ENCODE measurements around the gene ZXDC.

The ZXDC gene

GRCh38 chr3:126446301-126446700 is 29.4 kb downstream of the ZXDC start:
- no peaks in the 10 kb centered on the region for H3K27me3 ChIP-seq (ENCODE audit: control insufficient read depth, insufficient read depth, low read length)
- H3K9ac ChIP-seq (ENCODE audit: low read depth, low read length), result no peak overlapping the region
- H3K36me3 ChIP-seq (ENCODE audit: insufficient read depth, low read length), result peaks cover 27% of the 10 kb centered on the region
- H3K4me1 ChIP-seq (ENCODE audit: control insufficient read depth, insufficient read depth, low read length), result peaks cover 3% of the 10 kb centered on the region
- H3K9me3 ChIP-seq (replicated peaks; ENCODE audit: low read length), result no peaks in the 10 kb centered on the region
- no peak overlapping the region for H3K4me2 ChIP-seq (ENCODE audit: low read length)
- H3K4me3 ChIP-seq (ENCODE audit: low read length), result no peak overlapping the region

- Histone ChIP-seq H3K36me3 (ENCODE audit: insufficient read depth, low read length) (peaks cover 21% of the 10 kb centered on the region), H3K4me1 (ENCODE audit: control insufficient read depth, insufficient read depth, low read length) (peaks cover 3% of the 10 kb centered on the region), H3K4me3 (ENCODE audit: low read length) (no peak overlapping the region), H3K4me2 (ENCODE audit: low read length) (no peak overlapping the region), H3K27me3 (ENCODE audit: control insufficient read depth, insufficient read depth, low read length) (no peaks in the 10 kb centered on the region), H3K9ac (ENCODE audit: low read depth, low read length) (no peak overlapping the region), H3K9me3 (replicated peaks; ENCODE audit: low read length) (no peaks in the 10 kb centered on the region)
Measured at GRCh38 chr3:126445506-126445905, 30.2 kb downstream of the ZXDC start.

GRCh38 chr3:126442856-126443242 is 32.8 kb downstream of the ZXDC start:
- Histone ChIP-seq H3K9me3 (replicated peaks; ENCODE audit: low read length) (no peaks in the 10 kb centered on the region), H3K9ac (ENCODE audit: low read depth, low read length) (no peak overlapping the region), H3K4me1 (ENCODE audit: control insufficient read depth, insufficient read depth, low read length) (peaks cover 3% of the 10 kb centered on the region), H3K27me3 (ENCODE audit: control insufficient read depth, insufficient read depth, low read length) (no peaks in the 10 kb centered on the region), H3K4me3 (ENCODE audit: low read length) (no peak overlapping the region), H3K36me3 (ENCODE audit: insufficient read depth, low read length) (peaks cover 19% of the 10 kb centered on the region), H3K4me2 (ENCODE audit: low read length) (no peak overlapping the region)

GRCh38 chr3:126442094-126442855 is 33.4 kb downstream of the ZXDC start:
- Histone ChIP-seq H3K9me3 (replicated peaks; ENCODE audit: low read length) (no peaks in the 10 kb centered on the region), H3K4me2 (ENCODE audit: low read length) (no peak overlapping the region), H3K4me3 (ENCODE audit: low read length) (no peak overlapping the region), H3K36me3 (ENCODE audit: insufficient read depth, low read length) (peaks cover 22% of the 10 kb centered on the region), H3K9ac (ENCODE audit: low read depth, low read length) (no peak overlapping the region), H3K27me3 (ENCODE audit: control insufficient read depth, insufficient read depth, low read length) (no peaks in the 10 kb centered on the region), H3K4me1 (ENCODE audit: control insufficient read depth, insufficient read depth, low read length) (peaks cover 3% of the 10 kb centered on the region)

GRCh38 chr3:126441256-126441880 is 34.3 kb downstream of the ZXDC start:
- H3K27me3 ChIP-seq (ENCODE audit: control insufficient read depth, insufficient read depth, low read length), result no peaks in the 10 kb centered on the region
- H3K36me3 ChIP-seq (ENCODE audit: insufficient read depth, low read length), result peaks cover 28% of the 10 kb centered on the region
- no peak overlapping the region for H3K4me3 ChIP-seq (ENCODE audit: low read length)
- H3K9me3 ChIP-seq (replicated peaks; ENCODE audit: low read length), result no peaks in the 10 kb centered on the region
- H3K9ac ChIP-seq (ENCODE audit: low read depth, low read length), result no peak overlapping the region
- no peak overlapping the region for H3K4me2 ChIP-seq (ENCODE audit: low read length)
- H3K4me1 ChIP-seq (ENCODE audit: control insufficient read depth, insufficient read depth, low read length), result no peaks in the 10 kb centered on the region

GRCh38 chr3:126440709-126440995 is 35.0 kb downstream of the ZXDC start:
- Histone ChIP-seq H3K27me3 (ENCODE audit: control insufficient read depth, insufficient read depth, low read length) (no peaks in the 10 kb centered on the region), H3K36me3 (ENCODE audit: insufficient read depth, low read length) (peaks cover 33% of the 10 kb centered on the region), H3K4me1 (ENCODE audit: control insufficient read depth, insufficient read depth, low read length) (no peaks in the 10 kb centered on the region), H3K4me3 (ENCODE audit: low read length) (no peak overlapping the region), H3K4me2 (ENCODE audit: low read length) (no peak overlapping the region), H3K9ac (ENCODE audit: low read depth, low read length) (no peak overlapping the region), H3K9me3 (replicated peaks; ENCODE audit: low read length) (no peaks in the 10 kb centered on the region)

- no peaks in the 10 kb centered on the region for H3K27me3 ChIP-seq (ENCODE audit: control insufficient read depth, insufficient read depth, low read length)
- no peaks in the 10 kb centered on the region for H3K4me1 ChIP-seq (ENCODE audit: control insufficient read depth, insufficient read depth, low read length)
- H3K9ac ChIP-seq (ENCODE audit: low read depth, low read length), result no peak overlapping the region
- peaks cover 33% of the 10 kb centered on the region for H3K36me3 ChIP-seq (ENCODE audit: insufficient read depth, low read length)
- H3K4me3 ChIP-seq (ENCODE audit: low read length), result no peak overlapping the region
- H3K4me2 ChIP-seq (ENCODE audit: low read length), result no peak overlapping the region
- no peaks in the 10 kb centered on the region for H3K9me3 ChIP-seq (replicated peaks; ENCODE audit: low read length)
Measured at GRCh38 chr3:126439968-126440708, 35.6 kb downstream of the ZXDC start.

GRCh38 chr3:126439346-126439967 is 36.2 kb downstream of the ZXDC start:
- no peak overlapping the region for H3K4me2 ChIP-seq (ENCODE audit: low read length)
- H3K9me3 ChIP-seq (replicated peaks; ENCODE audit: low read length), result no peaks in the 10 kb centered on the region
- H3K36me3 ChIP-seq (ENCODE audit: insufficient read depth, low read length), result peaks cover 33% of the 10 kb centered on the region
- H3K4me3 ChIP-seq (ENCODE audit: low read length), result no peak overlapping the region
- no peak overlapping the region for H3K9ac ChIP-seq (ENCODE audit: low read depth, low read length)
- no peaks in the 10 kb centered on the region for H3K4me1 ChIP-seq (ENCODE audit: control insufficient read depth, insufficient read depth, low read length)
- H3K27me3 ChIP-seq (ENCODE audit: control insufficient read depth, insufficient read depth, low read length), result no peaks in the 10 kb centered on the region

GRCh38 chr3:126438746-126439145 is 36.9 kb downstream of the ZXDC start:
- no peak overlapping the region for H3K9ac ChIP-seq (ENCODE audit: low read depth, low read length)
- H3K4me3 ChIP-seq (ENCODE audit: low read length), result no peak overlapping the region
- H3K27me3 ChIP-seq (ENCODE audit: control insufficient read depth, insufficient read depth, low read length), result no peaks in the 10 kb centered on the region
- H3K4me2 ChIP-seq (ENCODE audit: low read length), result no peak overlapping the region
- H3K9me3 ChIP-seq (replicated peaks; ENCODE audit: low read length), result no peaks in the 10 kb centered on the region
- no peaks in the 10 kb centered on the region for H3K4me1 ChIP-seq (ENCODE audit: control insufficient read depth, insufficient read depth, low read length)
- H3K36me3 ChIP-seq (ENCODE audit: insufficient read depth, low read length), result peaks cover 33% of the 10 kb centered on the region

- Histone ChIP-seq H3K4me3 (ENCODE audit: low read length) (no peak overlapping the region), H3K4me1 (ENCODE audit: control insufficient read depth, insufficient read depth, low read length) (no peaks in the 10 kb centered on the region), H3K9ac (ENCODE audit: low read depth, low read length) (no peak overlapping the region), H3K9me3 (replicated peaks; ENCODE audit: low read length) (no peaks in the 10 kb centered on the region), H3K27me3 (ENCODE audit: control insufficient read depth, insufficient read depth, low read length) (no peaks in the 10 kb centered on the region), H3K36me3 (ENCODE audit: insufficient read depth, low read length) (peaks cover 33% of the 10 kb centered on the region), H3K4me2 (ENCODE audit: low read length) (no peak overlapping the region)
Measured at GRCh38 chr3:126438186-126438585, 37.5 kb downstream of the ZXDC start.

GRCh38 chr3:126436826-126437717 is 38.6 kb downstream of the ZXDC start:
- Histone ChIP-seq H3K4me2 (ENCODE audit: low read length) (no peak overlapping the region), H3K4me1 (ENCODE audit: control insufficient read depth, insufficient read depth, low read length) (peaks cover 9% of the 10 kb centered on the region), H3K27me3 (ENCODE audit: control insufficient read depth, insufficient read depth, low read length) (no peaks in the 10 kb centered on the region), H3K4me3 (ENCODE audit: low read length) (no peak overlapping the region), H3K9me3 (replicated peaks; ENCODE audit: low read length) (no peaks in the 10 kb centered on the region), H3K9ac (ENCODE audit: low read depth, low read length) (no peak overlapping the region), H3K36me3 (ENCODE audit: insufficient read depth, low read length) (peaks cover 33% of the 10 kb centered on the region)
